Measurements from ENCODE around the gene CFAP100.

CFAP100 gene

GRCh38 chr3:126402666-126403302 lies 8.1 kb downstream of the CFAP100 start:
- Histone ChIP-seq H2AFZ (ENCODE audit: low read length) (no peak overlapping the region), H3K9me2 (ENCODE audit: low read depth, low read length) (no peaks in the 10 kb centered on the region), H3K4me2 (ENCODE audit: low read length) (no peak overlapping the region), H3K4me3 (ENCODE audit: low read depth, low read length, poor library complexity, severe bottlenecking) (no peak overlapping the region), H3F3A (ENCODE audit: insufficient read depth, low read length) (no peaks in the 10 kb centered on the region), H3K36me3 (ENCODE audit: insufficient read depth, low read length) (no peaks in the 10 kb centered on the region), H3K9ac (ENCODE audit: low read length) (no peak overlapping the region), H3K4me1 (ENCODE audit: insufficient read depth, low read length, severe bottlenecking) (no peaks in the 10 kb centered on the region), H3K9me3 (ENCODE audit: low read length) (no peaks in the 10 kb centered on the region), H3K79me2 (ENCODE audit: insufficient read depth, low read length) (no peaks in the 10 kb centered on the region), H4K20me1 (ENCODE audit: insufficient read depth, low read length) (no peaks in the 10 kb centered on the region), H3K27ac (ENCODE audit: low read depth, low read length, poor library complexity, severe bottlenecking) (no peak overlapping the region), H3K27me3 (ENCODE audit: insufficient read depth, low read length) (no peaks in the 10 kb centered on the region)
- TF ChIP-seq CTCF (IDR thresholded peaks at IDR 0.05; ENCODE audit: low read length) (no peak), EZH2 (IDR thresholded peaks at IDR 0.05; ENCODE audit: borderline replicate concordance, low read length) (no peak)

GRCh38 chr3:126406389-126407296 lies 11.9 kb downstream of the CFAP100 start:
- TF ChIP-seq CTCF (IDR thresholded peaks at IDR 0.05; ENCODE audit: low read length) = no peak
- no peak for TF ChIP-seq EZH2 (IDR thresholded peaks at IDR 0.05; ENCODE audit: borderline replicate concordance, low read length)
- Histone ChIP-seq H3K27me3 (ENCODE audit: insufficient read depth, low read length) (no peaks in the 10 kb centered on the region), H3K4me2 (ENCODE audit: low read length) (no peak overlapping the region), H3K79me2 (ENCODE audit: insufficient read depth, low read length) (no peaks in the 10 kb centered on the region), H3F3A (ENCODE audit: insufficient read depth, low read length) (no peaks in the 10 kb centered on the region), H3K36me3 (ENCODE audit: insufficient read depth, low read length) (no peaks in the 10 kb centered on the region), H2AFZ (ENCODE audit: low read length) (no peak overlapping the region), H3K9me3 (ENCODE audit: low read length) (no peaks in the 10 kb centered on the region), H4K20me1 (ENCODE audit: insufficient read depth, low read length) (no peaks in the 10 kb centered on the region), H3K9me2 (ENCODE audit: low read depth, low read length) (no peaks in the 10 kb centered on the region), H3K9ac (ENCODE audit: low read length) (no peak overlapping the region), H3K27ac (ENCODE audit: low read depth, low read length, poor library complexity, severe bottlenecking) (no peak overlapping the region), H3K4me3 (ENCODE audit: low read depth, low read length, poor library complexity, severe bottlenecking) (no peak overlapping the region), H3K4me1 (ENCODE audit: insufficient read depth, low read length, severe bottlenecking) (no peaks in the 10 kb centered on the region)

- no peaks in the 10 kb centered on the region for H3F3A ChIP-seq (ENCODE audit: insufficient read depth, low read length)
- no peaks in the 10 kb centered on the region for H3K9me3 ChIP-seq (ENCODE audit: low read length)
- no peak overlapping the region for H2AFZ ChIP-seq (ENCODE audit: low read length)
- H3K36me3 ChIP-seq (ENCODE audit: insufficient read depth, low read length) = no peaks in the 10 kb centered on the region
- no peak overlapping the region for H3K9ac ChIP-seq (ENCODE audit: low read length)
- no peaks in the 10 kb centered on the region for H4K20me1 ChIP-seq (ENCODE audit: insufficient read depth, low read length)
- no peaks in the 10 kb centered on the region for H3K27me3 ChIP-seq (ENCODE audit: insufficient read depth, low read length)
- H3K27ac ChIP-seq (ENCODE audit: low read depth, low read length, poor library complexity, severe bottlenecking) = no peak overlapping the region
- H3K4me2 ChIP-seq (ENCODE audit: low read length) = no peak overlapping the region
- TF ChIP-seq CTCF (IDR thresholded peaks at IDR 0.05; ENCODE audit: low read length) (no peak), EZH2 (IDR thresholded peaks at IDR 0.05; ENCODE audit: borderline replicate concordance, low read length) (no peak)
- no peaks in the 10 kb centered on the region for H3K9me2 ChIP-seq (ENCODE audit: low read depth, low read length)
- H3K79me2 ChIP-seq (ENCODE audit: insufficient read depth, low read length) = no peaks in the 10 kb centered on the region
- H3K4me1 ChIP-seq (ENCODE audit: insufficient read depth, low read length, severe bottlenecking) = no peaks in the 10 kb centered on the region
- H3K4me3 ChIP-seq (ENCODE audit: low read depth, low read length, poor library complexity, severe bottlenecking) = no peak overlapping the region
These were observed 12.8 kb downstream of the CFAP100 start for GRCh38 chr3:126407412-126408044.

Measured in OCI-LY1 (cell line).